HAP-1 (cell line): ENCODE measurements around the gene RLBP1.
"Not testable (repeated sequence)": the region's sequence is repeated elsewhere in the genome, so short reads cannot be mapped to it uniquely, and the experiment has no call there.

ENCODE experiments used
- DNase-seq, 2 experiments: peaks; one replicate each; pipeline ENCODE4 v3.0.0-alpha.2; 2016 to 2020; ENCODE audit warnings: low spot score in 2 of 2
- H3K27me3 ChIP-seq: fragments of 250-450 bp; sonication (Bioruptor Pico); 2 replicates; pipeline ENCODE4 v1.5.1; 2020; ENCODE audit warnings: low read depth, mild to moderate bottlenecking, moderate library complexity
- H3K36me3 ChIP-seq: fragments of 250-450 bp; sonication (Bioruptor Pico); replicated peaks from 2 replicates; pipeline ENCODE4 v1.5.1; 2020; ENCODE audit warnings: mild to moderate bottlenecking
- H3K4me1 ChIP-seq: fragments of 250-450 bp; sonication (Bioruptor Pico); 2 replicates; pipeline ENCODE4 v1.5.1; 2020; ENCODE audit warnings: mild to moderate bottlenecking
- H3K4me3 ChIP-seq: fragments of 250-450 bp; sonication (Bioruptor Pico); 2 replicates; pipeline ENCODE4 v1.5.1; 2020; ENCODE audit warnings: mild to moderate bottlenecking, moderate library complexity
- H3K9me3 ChIP-seq: fragments of 250-450 bp; sonication (Bioruptor Pico); 2 replicates; pipeline ENCODE4 v1.5.1; 2020; ENCODE audit warnings: mild to moderate bottlenecking, moderate library complexity
- in situ Hi-C: fragments of 300-500 bp; cut with MboI; formaldehyde crosslinking; loops from 3 replicates; pipeline ENCODE4 v1.14.3; 2020; ENCODE audit warnings: low sequenced_read_pairs, inconsistent platforms, mixed read lengths

RLBP1 gene

GRCh38 chr15:89221543-89221942, at the start of gene RLBP1:
RLBP1 (minus strand) TSS chr15:89221579; CDS start chr15:89218975, 2,604 bp downstream.
- Histone ChIP-seq H3K4me3 (no peak within 1 kb of the TSS), H3K27me3 (peaks cover 3% of the 10 kb centered on the region; the same call in 1 of the 2 replicates), H3K36me3 (no peaks in the 10 kb centered on the region), H3K4me1 (no peaks in the 10 kb centered on the region), H3K9me3 (no peaks in the 10 kb centered on the region)
- in situ Hi-C loops, result no loop called here
- DNase-seq, result no peak

GRCh38 chr15:89250142-89250541, 28.8 kb upstream of the RLBP1 start:
- Histone ChIP-seq H3K4me1 (peaks cover 18% of the 10 kb centered on the region), H3K36me3 (peaks cover 78% of the 10 kb centered on the region)
- H3K9me3 ChIP-seq, in situ Hi-C loops, H3K27me3 ChIP-seq, DNase-seq, H3K4me3 ChIP-seq: not testable (repeated sequence)

GRCh38 chr15:89248584-89248983, 27.2 kb upstream of the RLBP1 start:
- peaks cover 62% of the 10 kb centered on the region for H3K36me3 ChIP-seq
- H3K27me3 ChIP-seq, result no peaks in the 10 kb centered on the region
- in situ Hi-C loops, result no loop called here

GRCh38 chr15:89247446-89247845, 26.1 kb upstream of the RLBP1 start:
- Histone ChIP-seq H3K9me3 (no peaks in the 10 kb centered on the region), H3K27me3 (no peaks in the 10 kb centered on the region), H3K4me1 (peaks cover 19% of the 10 kb centered on the region), H3K4me3 (no peak overlapping the region), H3K36me3 (peaks cover 56% of the 10 kb centered on the region)
- DNase-seq, result no peak
- in situ Hi-C loops, result no loop called here

More at GRCh38 chr15:89248584-89248983, 27.2 kb upstream of the RLBP1 start:
- DNase-seq, result no peak
- H3K4me3 ChIP-seq, result no peak overlapping the region
- peaks cover 20% of the 10 kb centered on the region for H3K4me1 ChIP-seq
- no peaks in the 10 kb centered on the region for H3K9me3 ChIP-seq

GRCh38 chr15:89244574-89244903, 23.2 kb upstream of the RLBP1 start:
- in situ Hi-C loops, result no loop called here
- peaks cover 36% of the 10 kb centered on the region for H3K36me3 ChIP-seq

GRCh38 chr15:89243691-89244573, 22.6 kb upstream of the RLBP1 start, which contains the start of gene FANCI:
FANCI (plus strand) TSS chr15:89243979; CDS start chr15:89247648, 3,669 bp downstream.
- DNase-seq, result peak; percentile 99 to 100
- peaks cover 30% of the 10 kb centered on the region for H3K36me3 ChIP-seq
- in situ Hi-C loops, result no loop called here
- H3K9me3 ChIP-seq, result peaks cover 8% of the 10 kb centered on the region; the same call in 1 of the 2 replicates
- H3K4me3 ChIP-seq, result peak within 1 kb of the TSS; percentile 85
- no peaks in the 10 kb centered on the region for H3K27me3 ChIP-seq
- H3K4me1 ChIP-seq, result peaks cover 18% of the 10 kb centered on the region

More at GRCh38 chr15:89244574-89244903, 23.2 kb upstream of the RLBP1 start:
- DNase-seq, result no peak
- Histone ChIP-seq H3K27me3 (no peaks in the 10 kb centered on the region), H3K9me3 (peaks cover 7% of the 10 kb centered on the region; the same call in 1 of the 2 replicates), H3K4me1 (peaks cover 18% of the 10 kb centered on the region), H3K4me3 (peak overlapping the region; percentile 85)

GRCh38 chr15:89243046-89243690, 21.8 kb upstream of the RLBP1 start:
- Histone ChIP-seq H3K9me3 (peaks cover 8% of the 10 kb centered on the region; the same call in 1 of the 2 replicates), H3K4me3 (peak overlapping the region; percentile 85), H3K36me3 (peaks cover 22% of the 10 kb centered on the region), H3K4me1 (peaks cover 18% of the 10 kb centered on the region), H3K27me3 (no peaks in the 10 kb centered on the region)
- DNase-seq, result no peak
- in situ Hi-C loops, result no loop called here

GRCh38 chr15:89239883-89240810, 18.8 kb upstream of the RLBP1 start:
- in situ Hi-C loops, DNase-seq, H3K27me3 ChIP-seq, H3K9me3 ChIP-seq, H3K4me1 ChIP-seq, H3K36me3 ChIP-seq, H3K4me3 ChIP-seq: not testable (repeated sequence)

- in situ Hi-C loops, result no loop called here
- H3K9me3 ChIP-seq, result no peaks in the 10 kb centered on the region
- H3K4me1 ChIP-seq, result no peaks in the 10 kb centered on the region; the same call in 1 of the 2 replicates
- H3K27me3 ChIP-seq, result peaks cover 17% of the 10 kb centered on the region
- no peak overlapping the region for H3K4me3 ChIP-seq
- DNase-seq, result no peak
- H3K36me3 ChIP-seq, result no peaks in the 10 kb centered on the region
Observed at GRCh38 chr15:89231832-89232231, 10.5 kb upstream of the RLBP1 start.

GRCh38 chr15:89230277-89230676, 8.9 kb upstream of the RLBP1 start:
- no peaks in the 10 kb centered on the region; the same call in 1 of the 2 replicates for H3K4me1 ChIP-seq
- no peaks in the 10 kb centered on the region for H3K9me3 ChIP-seq
- in situ Hi-C loops, result no loop called here
- no peak overlapping the region for H3K4me3 ChIP-seq
- no peaks in the 10 kb centered on the region for H3K36me3 ChIP-seq
- no peak for DNase-seq
- peaks cover 10% of the 10 kb centered on the region for H3K27me3 ChIP-seq

GRCh38 chr15:89227425-89227824, 6.0 kb upstream of the RLBP1 start:
- Histone ChIP-seq H3K27me3 (no peaks in the 10 kb centered on the region; the same call in 1 of the 2 replicates), H3K36me3 (no peaks in the 10 kb centered on the region), H3K4me3 (no peak overlapping the region), H3K9me3 (no peaks in the 10 kb centered on the region), H3K4me1 (no peaks in the 10 kb centered on the region)
- in situ Hi-C loops, result no loop called here
- DNase-seq, result no peak

GRCh38 chr15:89226359-89227221, 5.2 kb upstream of the RLBP1 start:
- DNase-seq, result no peak
- H3K36me3 ChIP-seq, result no peaks in the 10 kb centered on the region
- no peaks in the 10 kb centered on the region for H3K4me1 ChIP-seq
- no peaks in the 10 kb centered on the region; the same call in 1 of the 2 replicates for H3K27me3 ChIP-seq
- in situ Hi-C loops, result no loop called here
- no peaks in the 10 kb centered on the region for H3K9me3 ChIP-seq
- H3K4me3 ChIP-seq, result no peak overlapping the region
